ENCODE results near the gene KIRREL3.

KIRREL3 gene

GRCh38 chr11:126599217-126599897 is 401.2 kb downstream of the KIRREL3 start:
- Histone ChIP-seq H3K36me3 (ENCODE audit: control insufficient read depth, insufficient read depth, low read length) (no peaks in the 10 kb centered on the region), H3K27me3 (ENCODE audit: control insufficient read depth, insufficient read depth, low read length) (no peaks in the 10 kb centered on the region), H3K4me1 (ENCODE audit: control insufficient read depth, insufficient read depth, low read length) (peaks cover 25% of the 10 kb centered on the region), H3K4me3 (ENCODE audit: low read depth, low read length) (no peak overlapping the region), H3K27ac (ENCODE audit: low read depth, low read length) (no peak overlapping the region), H3K9me3 (ENCODE audit: control insufficient read depth, insufficient read depth, low read length) (no peaks in the 10 kb centered on the region), H3K9ac (ENCODE audit: low read depth, low read length) (no peak overlapping the region)

- peaks cover 25% of the 10 kb centered on the region for H3K4me1 ChIP-seq (ENCODE audit: control insufficient read depth, insufficient read depth, low read length)
- H3K4me3 ChIP-seq (ENCODE audit: low read depth, low read length), result no peak overlapping the region
- no peak overlapping the region for H3K27ac ChIP-seq (ENCODE audit: low read depth, low read length)
- no peaks in the 10 kb centered on the region for H3K27me3 ChIP-seq (ENCODE audit: control insufficient read depth, insufficient read depth, low read length)
- no peaks in the 10 kb centered on the region for H3K9me3 ChIP-seq (ENCODE audit: control insufficient read depth, insufficient read depth, low read length)
- no peaks in the 10 kb centered on the region for H3K36me3 ChIP-seq (ENCODE audit: control insufficient read depth, insufficient read depth, low read length)
- H3K9ac ChIP-seq (ENCODE audit: low read depth, low read length), result no peak overlapping the region
These were observed 402.0 kb downstream of the KIRREL3 start for GRCh38 chr11:126598344-126599216.

GRCh38 chr11:126597041-126597440 is 403.5 kb downstream of the KIRREL3 start:
- H3K9me3 ChIP-seq (ENCODE audit: control insufficient read depth, insufficient read depth, low read length), result no peaks in the 10 kb centered on the region
- H3K27me3 ChIP-seq (ENCODE audit: control insufficient read depth, insufficient read depth, low read length), result no peaks in the 10 kb centered on the region
- H3K36me3 ChIP-seq (ENCODE audit: control insufficient read depth, insufficient read depth, low read length), result no peaks in the 10 kb centered on the region
- H3K9ac ChIP-seq (ENCODE audit: low read depth, low read length), result no peak overlapping the region
- H3K4me3 ChIP-seq (ENCODE audit: low read depth, low read length), result no peak overlapping the region
- H3K4me1 ChIP-seq (ENCODE audit: control insufficient read depth, insufficient read depth, low read length), result peaks cover 28% of the 10 kb centered on the region
- no peak overlapping the region for H3K27ac ChIP-seq (ENCODE audit: low read depth, low read length)

- Histone ChIP-seq H3K27me3 (ENCODE audit: control insufficient read depth, insufficient read depth, low read length) (no peaks in the 10 kb centered on the region), H3K36me3 (ENCODE audit: control insufficient read depth, insufficient read depth, low read length) (no peaks in the 10 kb centered on the region), H3K9me3 (ENCODE audit: control insufficient read depth, insufficient read depth, low read length) (no peaks in the 10 kb centered on the region), H3K9ac (ENCODE audit: low read depth, low read length) (no peak overlapping the region), H3K4me1 (ENCODE audit: control insufficient read depth, insufficient read depth, low read length) (peaks cover 22% of the 10 kb centered on the region), H3K4me3 (ENCODE audit: low read depth, low read length) (no peak overlapping the region), H3K27ac (ENCODE audit: low read depth, low read length) (no peak overlapping the region)
These were observed 404.1 kb downstream of the KIRREL3 start for GRCh38 chr11:126596474-126596873.

- H3K36me3 ChIP-seq (ENCODE audit: control insufficient read depth, insufficient read depth, low read length), result no peaks in the 10 kb centered on the region
These were observed 405.0 kb downstream of the KIRREL3 start for GRCh38 chr11:126595560-126595959.

GRCh38 chr11:126594921-126595367 is 405.6 kb downstream of the KIRREL3 start:
- Histone ChIP-seq H3K27me3 (ENCODE audit: control insufficient read depth, insufficient read depth, low read length) (no peaks in the 10 kb centered on the region), H3K9me3 (ENCODE audit: control insufficient read depth, insufficient read depth, low read length) (no peaks in the 10 kb centered on the region), H3K9ac (ENCODE audit: low read depth, low read length) (no peak overlapping the region), H3K36me3 (ENCODE audit: control insufficient read depth, insufficient read depth, low read length) (no peaks in the 10 kb centered on the region), H3K4me1 (ENCODE audit: control insufficient read depth, insufficient read depth, low read length) (peaks cover 12% of the 10 kb centered on the region), H3K4me3 (ENCODE audit: low read depth, low read length) (no peak overlapping the region), H3K27ac (ENCODE audit: low read depth, low read length) (no peak overlapping the region)

More at GRCh38 chr11:126595560-126595959, 405.0 kb downstream of the KIRREL3 start:
- no peak overlapping the region for H3K4me3 ChIP-seq (ENCODE audit: low read depth, low read length)
- H3K9me3 ChIP-seq (ENCODE audit: control insufficient read depth, insufficient read depth, low read length), result no peaks in the 10 kb centered on the region
- no peak overlapping the region for H3K9ac ChIP-seq (ENCODE audit: low read depth, low read length)
- peaks cover 13% of the 10 kb centered on the region for H3K4me1 ChIP-seq (ENCODE audit: control insufficient read depth, insufficient read depth, low read length)
- H3K27me3 ChIP-seq (ENCODE audit: control insufficient read depth, insufficient read depth, low read length), result no peaks in the 10 kb centered on the region
- H3K27ac ChIP-seq (ENCODE audit: low read depth, low read length), result no peak overlapping the region

- H3K4me1 ChIP-seq (ENCODE audit: control insufficient read depth, insufficient read depth, low read length), result peaks cover 31% of the 10 kb centered on the region
- H3K36me3 ChIP-seq (ENCODE audit: control insufficient read depth, insufficient read depth, low read length), result no peaks in the 10 kb centered on the region
- no peak overlapping the region for H3K4me3 ChIP-seq (ENCODE audit: low read depth, low read length)
- no peak overlapping the region for H3K9ac ChIP-seq (ENCODE audit: low read depth, low read length)
- no peaks in the 10 kb centered on the region for H3K9me3 ChIP-seq (ENCODE audit: control insufficient read depth, insufficient read depth, low read length)
- no peak overlapping the region for H3K27ac ChIP-seq (ENCODE audit: low read depth, low read length)
- H3K27me3 ChIP-seq (ENCODE audit: control insufficient read depth, insufficient read depth, low read length), result no peaks in the 10 kb centered on the region
These were observed 407.8 kb downstream of the KIRREL3 start for GRCh38 chr11:126592496-126593410.

- peaks cover 36% of the 10 kb centered on the region for H3K4me1 ChIP-seq (ENCODE audit: control insufficient read depth, insufficient read depth, low read length)
- H3K4me3 ChIP-seq (ENCODE audit: low read depth, low read length), result no peak overlapping the region
- H3K36me3 ChIP-seq (ENCODE audit: control insufficient read depth, insufficient read depth, low read length), result no peaks in the 10 kb centered on the region
- H3K9ac ChIP-seq (ENCODE audit: low read depth, low read length), result no peak overlapping the region
- H3K27me3 ChIP-seq (ENCODE audit: control insufficient read depth, insufficient read depth, low read length), result no peaks in the 10 kb centered on the region; the same call in 1 of the 2 replicates
- H3K9me3 ChIP-seq (ENCODE audit: control insufficient read depth, insufficient read depth, low read length), result no peaks in the 10 kb centered on the region
- H3K27ac ChIP-seq (ENCODE audit: low read depth, low read length), result no peak overlapping the region
These were observed 408.5 kb downstream of the KIRREL3 start for GRCh38 chr11:126591966-126592489.

GRCh38 chr11:126589492-126589803 is 411.1 kb downstream of the KIRREL3 start:
- no peaks in the 10 kb centered on the region for H3K9me3 ChIP-seq (ENCODE audit: control insufficient read depth, insufficient read depth, low read length)
- no peak overlapping the region for H3K9ac ChIP-seq (ENCODE audit: low read depth, low read length)
- no peak overlapping the region for H3K27ac ChIP-seq (ENCODE audit: low read depth, low read length)
- no peaks in the 10 kb centered on the region; the same call in 1 of the 2 replicates for H3K27me3 ChIP-seq (ENCODE audit: control insufficient read depth, insufficient read depth, low read length)
- H3K36me3 ChIP-seq (ENCODE audit: control insufficient read depth, insufficient read depth, low read length), result no peaks in the 10 kb centered on the region
- H3K4me1 ChIP-seq (ENCODE audit: control insufficient read depth, insufficient read depth, low read length), result peaks cover 54% of the 10 kb centered on the region
- H3K4me3 ChIP-seq (ENCODE audit: low read depth, low read length), result no peak overlapping the region

- Histone ChIP-seq H3K27me3 (ENCODE audit: control insufficient read depth, insufficient read depth, low read length) (no peaks in the 10 kb centered on the region; the same call in 1 of the 2 replicates), H3K27ac (ENCODE audit: low read depth, low read length) (no peak overlapping the region)
These were observed 411.7 kb downstream of the KIRREL3 start for GRCh38 chr11:126588630-126589491.

More at GRCh38 chr11:126588630-126589491, 411.7 kb downstream of the KIRREL3 start:
- Histone ChIP-seq H3K4me3 (ENCODE audit: low read depth, low read length) (no peak overlapping the region), H3K36me3 (ENCODE audit: control insufficient read depth, insufficient read depth, low read length) (no peaks in the 10 kb centered on the region), H3K9ac (ENCODE audit: low read depth, low read length) (no peak overlapping the region), H3K9me3 (ENCODE audit: control insufficient read depth, insufficient read depth, low read length) (no peaks in the 10 kb centered on the region), H3K4me1 (ENCODE audit: control insufficient read depth, insufficient read depth, low read length) (peaks cover 54% of the 10 kb centered on the region)

All from HUES48 (cell line).